Stimulated activated CD4-positive, alpha-beta T cell treated with anti-CD3 and anti-CD28 coated beads, Interleukin-2, amount 100 ng/mL, for 4 hours (primary cell): ENCODE data around the gene SLCO3A1.

ENCODE experiments used
- DNase-seq: peaks from one replicate; pipeline ENCODE4 v3.0.0-alpha.2; 2020; ENCODE audit warnings: low read depth

Gene SLCO3A1

GRCh38 chr15:92100751-92101150 is 247.2 kb downstream of the SLCO3A1 start:
- DNase-seq, result no peak

GRCh38 chr15:92101708-92102394 is 248.3 kb downstream of the SLCO3A1 start:
- DNase-seq, result no peak

GRCh38 chr15:92102395-92102755 is 248.9 kb downstream of the SLCO3A1 start:
- DNase-seq, result no peak

- no peak for DNase-seq
These were observed 250.6 kb downstream of the SLCO3A1 start for GRCh38 chr15:92104072-92104471.

DNA sequence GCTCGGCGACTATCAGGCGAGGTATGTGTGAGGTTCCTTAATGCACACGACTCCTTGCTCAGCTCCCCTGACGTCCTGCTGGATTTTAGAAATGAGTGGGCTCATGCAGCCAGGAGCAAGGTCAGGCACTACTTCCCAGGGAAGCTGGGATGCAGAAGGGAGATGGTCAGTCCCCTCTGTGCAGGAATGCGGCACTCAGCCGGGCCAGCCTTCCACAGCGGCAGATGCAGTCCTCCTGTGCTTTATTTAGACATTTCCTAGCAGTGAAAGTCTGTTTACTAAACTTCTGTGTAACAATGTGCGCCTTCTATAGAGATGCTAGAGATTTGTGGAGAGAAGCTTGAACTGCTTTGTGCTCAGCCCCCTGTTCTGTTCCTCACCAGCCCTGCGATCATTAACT is 252.1 kb downstream of the SLCO3A1 start:
- no peak for DNase-seq

- no peak for DNase-seq
These were observed 254.0 kb downstream of the SLCO3A1 start for GRCh38 chr15:92107510-92107909.

DNA sequence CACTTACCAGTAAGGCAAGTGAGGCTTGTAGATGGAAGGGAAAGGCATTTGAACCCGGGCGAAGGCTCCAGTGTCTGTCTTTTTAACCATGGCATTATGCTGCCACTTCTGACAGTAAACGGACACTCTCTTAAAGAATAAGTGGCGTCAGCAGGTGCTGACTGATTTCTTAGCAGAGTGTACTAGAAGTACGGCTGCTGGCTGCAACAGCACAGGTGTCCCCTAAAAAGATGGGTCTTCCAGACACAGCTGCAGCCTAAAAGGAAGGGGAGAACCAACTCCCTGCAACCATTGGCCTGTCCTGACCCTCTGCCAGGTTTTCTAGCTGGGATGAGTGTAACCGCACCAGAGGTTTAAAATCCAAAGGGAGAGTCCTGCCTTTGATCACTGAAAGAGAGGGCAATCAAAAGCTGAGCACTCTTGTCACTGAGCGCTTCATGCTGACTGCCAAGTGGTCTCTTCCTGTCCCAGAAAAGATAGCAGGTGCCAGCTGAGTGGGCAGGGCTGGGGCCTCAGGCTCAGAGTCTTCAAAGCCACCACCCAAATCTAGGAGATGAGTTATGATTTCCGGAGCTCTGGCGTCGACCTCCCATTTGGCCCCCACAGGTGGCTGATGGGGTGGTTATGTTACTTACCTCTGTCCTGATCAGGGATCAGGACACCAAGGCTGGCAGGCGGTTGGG is 255.8 kb downstream of the SLCO3A1 start:
- no peak for DNase-seq

GRCh38 chr15:92111291-92111690 is 257.8 kb downstream of the SLCO3A1 start:
- DNase-seq, result no peak

DNA sequence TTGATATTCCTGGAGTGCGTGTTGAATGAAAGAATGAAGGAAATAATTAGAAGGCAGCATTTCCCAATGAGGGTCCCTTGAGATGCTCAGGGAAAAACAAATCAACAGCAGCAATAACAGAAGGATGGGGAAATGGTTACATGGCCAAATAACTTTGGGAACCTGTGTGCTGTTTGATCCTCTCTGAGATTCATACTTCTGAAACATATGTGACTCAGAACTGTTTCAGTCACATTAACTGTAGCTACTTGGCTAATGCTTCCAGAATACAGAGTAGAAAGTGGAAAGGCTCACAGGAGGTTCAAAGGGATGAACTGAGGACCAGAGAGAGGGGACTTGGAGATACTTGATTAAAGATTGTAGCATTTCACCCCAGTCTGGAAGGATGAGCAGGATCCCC is 258.2 kb downstream of the SLCO3A1 start:
- no peak for DNase-seq

DNA sequence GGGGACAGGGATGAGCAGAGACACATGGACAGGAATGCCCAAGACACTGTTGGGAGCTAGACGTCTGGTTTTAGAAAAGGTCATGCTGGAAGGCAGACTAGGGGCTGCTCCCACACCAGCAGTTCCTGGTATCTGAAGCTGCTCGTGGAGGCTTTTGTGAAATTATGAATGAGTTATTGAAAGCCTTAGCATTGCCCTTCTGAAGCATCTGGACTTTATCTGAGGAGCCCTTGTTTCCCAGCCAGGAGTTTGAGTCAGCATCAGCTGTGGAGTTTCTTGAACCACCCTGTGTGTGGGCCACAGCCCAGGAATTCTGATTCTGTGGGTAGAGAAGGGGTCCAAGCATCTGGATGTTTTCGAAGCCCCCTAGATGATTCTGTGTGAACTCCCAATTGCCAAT is 258.7 kb downstream of the SLCO3A1 start:
- no peak for DNase-seq

- DNase-seq, result no peak
These were observed 259.2 kb downstream of the SLCO3A1 start for GRCh38 chr15:92112711-92113110.

GRCh38 chr15:92113832-92114231 is 260.3 kb downstream of the SLCO3A1 start:
- DNase-seq, result no peak

GRCh38 chr15:92115834-92116233 is 262.3 kb downstream of the SLCO3A1 start:
- DNase-seq, result no peak

GRCh38 chr15:92116330-92116729 is 262.8 kb downstream of the SLCO3A1 start:
- no peak for DNase-seq

DNA sequence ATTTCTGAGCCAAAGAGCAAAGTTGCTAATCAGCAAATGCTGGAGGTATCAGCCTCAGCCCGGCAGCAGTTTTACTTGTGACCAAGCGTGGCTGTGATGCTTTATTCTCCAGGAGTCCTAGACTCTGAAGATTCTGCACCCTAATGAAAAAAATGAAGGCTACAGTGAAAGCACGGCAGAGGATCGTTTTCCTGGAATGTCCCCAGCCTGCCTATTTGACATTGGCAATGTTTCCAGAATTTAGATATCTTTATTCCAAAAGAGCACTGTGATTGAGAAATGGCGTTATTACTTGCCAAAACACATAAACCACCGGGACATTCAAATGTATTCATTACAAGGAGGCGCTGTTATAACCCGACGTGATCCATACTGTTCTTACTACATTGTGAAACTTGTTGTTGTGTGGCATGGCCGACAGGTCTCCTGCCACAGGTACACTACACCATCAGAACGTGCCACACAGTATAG is 263.8 kb downstream of the SLCO3A1 start:
- DNase-seq, result no peak

DNA sequence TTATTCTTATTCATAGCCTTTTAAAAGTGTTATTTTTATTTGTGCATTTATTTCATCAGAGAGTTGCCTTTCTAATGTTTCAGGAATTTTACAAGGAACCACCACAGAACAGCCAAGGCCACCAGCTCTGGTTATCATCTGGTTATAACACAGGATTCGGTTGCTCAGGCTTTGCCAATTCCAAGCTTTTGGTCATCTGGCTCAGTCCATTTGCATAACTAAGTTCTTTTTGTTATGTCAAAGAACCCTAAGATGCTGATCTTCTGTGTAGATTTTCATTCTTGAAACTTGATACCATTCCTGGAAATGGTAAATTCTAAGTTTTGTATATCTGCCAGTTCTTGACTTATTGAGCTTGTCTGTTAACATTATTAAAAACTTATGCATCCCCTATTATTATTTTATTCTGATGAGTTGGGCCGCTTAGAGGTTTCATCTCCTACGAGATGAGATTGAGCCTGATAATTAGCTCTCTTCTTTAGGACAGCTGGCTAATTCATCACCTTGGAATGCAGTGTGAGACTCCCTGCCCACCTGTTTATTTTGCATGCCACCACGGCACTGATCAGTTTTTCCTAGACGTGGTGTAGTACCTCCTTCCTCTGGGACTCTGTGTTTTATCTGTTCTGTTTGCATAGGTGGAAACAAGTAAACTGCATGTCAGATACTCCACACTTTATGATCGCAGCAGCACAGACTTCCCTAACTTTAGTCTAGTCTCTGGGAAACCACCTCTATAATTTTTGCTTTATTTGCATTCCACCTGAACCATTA is 264.8 kb downstream of the SLCO3A1 start:
- no peak for DNase-seq

DNA sequence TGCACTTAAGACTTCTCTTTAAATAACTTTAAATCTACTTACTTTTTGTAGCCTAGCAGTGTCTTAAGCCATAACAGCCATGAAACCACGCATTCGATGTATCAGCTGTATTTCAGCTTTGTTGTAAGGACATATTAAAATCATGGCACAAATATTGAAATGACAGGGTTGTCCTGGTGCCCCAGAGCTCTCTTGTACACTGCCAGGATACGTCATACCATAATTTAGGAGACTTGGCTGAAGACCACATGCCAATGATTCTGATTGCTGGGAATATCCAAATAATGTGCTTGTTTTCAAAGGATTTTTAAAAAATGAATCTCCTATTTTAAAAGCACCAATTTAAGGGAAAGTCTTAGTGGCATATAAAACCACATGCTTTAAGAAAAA is 265.4 kb downstream of the SLCO3A1 start:
- no peak for DNase-seq

DNA sequence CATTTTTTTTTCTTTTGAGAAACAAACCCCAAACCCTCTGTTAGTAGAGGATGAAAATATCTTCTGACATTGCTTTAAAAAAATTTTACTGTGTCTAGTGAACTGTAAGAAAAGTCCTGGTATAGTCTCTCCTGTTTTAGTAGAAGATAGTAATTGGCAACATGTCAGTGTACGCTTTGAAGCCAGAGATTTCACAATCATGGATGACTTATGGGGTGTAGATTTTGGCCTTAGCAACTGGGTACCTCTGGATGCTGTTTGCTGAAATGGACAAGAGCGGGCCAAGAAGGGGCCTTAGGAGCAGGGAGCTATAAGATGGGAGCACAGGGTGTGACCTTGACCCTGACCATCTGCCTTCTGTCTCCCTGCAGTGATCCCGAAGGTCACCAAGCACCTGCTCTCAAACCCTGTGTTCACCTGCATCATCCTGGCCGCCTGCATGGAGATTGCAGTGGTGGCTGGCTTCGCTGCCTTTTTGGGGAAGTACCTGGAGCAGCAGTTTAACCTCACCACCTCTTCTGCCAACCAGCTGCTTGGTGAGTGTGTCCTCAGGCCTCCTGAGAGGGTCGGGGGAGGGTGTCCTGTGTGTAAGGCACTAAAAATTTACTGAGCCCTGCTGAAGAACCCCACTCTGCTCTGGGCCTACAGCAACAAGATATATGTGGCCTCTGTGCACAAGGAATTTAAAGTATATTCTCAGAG is 266.7 kb downstream of the SLCO3A1 start:
- no peak for DNase-seq

- no peak for DNase-seq
These were observed 267.5 kb downstream of the SLCO3A1 start for GRCh38 chr15:92121047-92121446.

- no peak for DNase-seq
These were observed 268.8 kb downstream of the SLCO3A1 start for GRCh38 chr15:92122259-92122658.

DNA sequence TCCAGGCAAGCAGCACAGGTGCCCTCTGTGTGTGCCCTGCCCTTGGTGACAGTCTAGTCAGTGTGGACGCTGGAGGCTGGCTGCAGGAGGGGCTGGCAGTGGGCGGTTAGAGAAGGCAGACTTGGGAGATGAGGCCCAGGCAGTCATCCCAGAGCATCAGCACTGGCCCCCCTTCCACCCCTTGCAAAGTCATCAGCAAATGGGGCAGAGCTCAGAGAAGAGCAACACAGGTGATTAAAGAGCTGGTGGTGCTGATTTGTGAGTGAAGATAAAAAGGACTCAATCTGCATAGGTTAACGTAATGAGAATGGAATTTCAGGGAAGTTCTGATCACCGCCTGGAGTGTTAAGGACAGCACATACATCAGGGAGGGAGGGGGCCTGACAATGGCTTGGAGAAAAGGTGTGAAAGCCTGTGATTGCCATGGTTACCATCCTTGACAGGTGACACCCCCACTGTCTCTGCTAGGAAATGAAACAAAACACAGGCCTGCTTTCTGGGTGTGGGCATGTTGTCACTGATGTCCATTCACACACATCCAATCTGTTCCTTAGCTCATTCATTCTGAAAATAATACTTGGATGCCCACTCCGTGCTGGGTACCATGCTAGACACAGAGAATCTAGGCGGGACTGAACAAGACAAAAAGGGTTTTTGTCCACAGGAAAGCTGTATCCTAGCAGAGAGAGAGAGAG is 270.6 kb downstream of the SLCO3A1 start:
- DNase-seq, result no peak

- DNase-seq, result no peak
These were observed 271.1 kb downstream of the SLCO3A1 start for GRCh38 chr15:92124657-92125010.
